ENCODE measurements around the gene TMEM131L.
A peak's percentile ranks its signal among the peaks of the same experiment; 100 is the strongest.
"Not testable (repeated sequence)": the region's sequence is repeated elsewhere in the genome, so short reads cannot be mapped to it uniquely, and the experiment has no call there.

TMEM131L gene

GRCh38 chr4:153553155-153553818 lies 87.1 kb downstream of the TMEM131L start:
- DNase-seq, result no peak

- no peak for DNase-seq
Observed at GRCh38 chr4:153553819-153554170, 87.6 kb downstream of the TMEM131L start.

- no peak for DNase-seq
Observed at GRCh38 chr4:153555730-153556434, 89.7 kb downstream of the TMEM131L start.

GRCh38 chr4:153556435-153556815 lies 90.3 kb downstream of the TMEM131L start:
- no peak for DNase-seq

- no peak for DNase-seq
Observed at GRCh38 chr4:153560908-153561307, 94.7 kb downstream of the TMEM131L start.

GRCh38 chr4:153564630-153565525 lies 98.7 kb downstream of the TMEM131L start:
- no peak for DNase-seq

- DNase-seq, result no peak
Observed at GRCh38 chr4:153566631-153567150, 100.5 kb downstream of the TMEM131L start.

- DNase-seq, result not testable (repeated sequence)
Observed at GRCh38 chr4:153567660-153568059, 101.5 kb downstream of the TMEM131L start.

GRCh38 chr4:153570228-153570973 lies 104.2 kb downstream of the TMEM131L start:
- no peak for DNase-seq

- no peak for DNase-seq
Observed at GRCh38 chr4:153571006-153571545, 104.9 kb downstream of the TMEM131L start.

- no peak for DNase-seq
Observed at GRCh38 chr4:153572609-153573008, 106.4 kb downstream of the TMEM131L start.

- DNase-seq, result no peak
Observed at GRCh38 chr4:153573221-153573620, 107.1 kb downstream of the TMEM131L start.

- DNase-seq, result peak; percentile 67
Observed at GRCh38 chr4:153573881-153574802, 108.0 kb downstream of the TMEM131L start.

- no peak for DNase-seq
Observed at GRCh38 chr4:153576443-153576774, 110.2 kb downstream of the TMEM131L start.

- no peak for DNase-seq
Observed at GRCh38 chr4:153577053-153577452, 110.9 kb downstream of the TMEM131L start.

- no peak for DNase-seq
Observed at GRCh38 chr4:153579410-153579809, 113.2 kb downstream of the TMEM131L start.

GRCh38 chr4:153579872-153580271 lies 113.7 kb downstream of the TMEM131L start:
- no peak for DNase-seq

- no peak for DNase-seq
Observed at GRCh38 chr4:153582954-153583702, 117.0 kb downstream of the TMEM131L start.

- DNase-seq, result no peak
Observed at GRCh38 chr4:153585026-153585425, 118.9 kb downstream of the TMEM131L start.
